Activated CD4-positive, alpha-beta memory T cell treated with anti-CD3 and anti-CD28 coated beads, Interleukin-2, amount 10 ng/mL, durations not matched to agents 7 days and 5 days (primary cell): ENCODE measurements around the gene F12. TPM values are rescaled to one million over a fixed set of nuclear protein-coding genes. Genes with fewer than 3 reads are reported as not detected.
A peak's percentile ranks its signal among the peaks of the same experiment; 100 is the strongest.
"Not testable (repeated sequence)": the region's sequence is repeated elsewhere in the genome, so short reads cannot be mapped to it uniquely, and the experiment has no call there.

Experiments used
- CTCF ChIA-PET: fragments of 350-600 bp; sonication (Branson Sonifier 250); formaldehyde crosslinking; loops from one replicate; lab custom pipeline; 2021; ENCODE audit warnings: antibody characterized with exemption, inconsistent platforms; lab: Charles Lee
- POLR2A ChIA-PET: fragments of 350-600 bp; sonication (Branson Sonifier 250); formaldehyde crosslinking; loops from one replicate; lab custom pipeline; 2021; ENCODE audit warnings: antibody characterized with exemption; lab: Charles Lee
- DNase-seq: peaks from one replicate; pipeline ENCODE4 v3.0.0-alpha.2; 2020
- H3K27ac Mint-ChIP-seq: one replicate; pipeline ENCODE4 v1.8.0; 2021; ENCODE audit warnings: mild to moderate bottlenecking, mixed read lengths
- H3K27me3 Mint-ChIP-seq: one replicate; pipeline ENCODE4 v1.8.0; 2021; ENCODE audit warnings: mixed read lengths
- H3K36me3 Mint-ChIP-seq: one replicate; pipeline ENCODE4 v1.8.0; 2021; ENCODE audit warnings: low read depth, mixed read lengths
- H3K4me1 Mint-ChIP-seq: one replicate; pipeline ENCODE4 v1.8.0; 2021; ENCODE audit warnings: mixed read lengths
- H3K4me3 Mint-ChIP-seq: one replicate; pipeline ENCODE4 v1.8.0; 2021; ENCODE audit warnings: mild to moderate bottlenecking, mixed read lengths
- H3K9me3 Mint-ChIP-seq: one replicate; pipeline ENCODE4 v1.8.0; 2021; ENCODE audit warnings: mixed read lengths
- total RNA-seq, 2 experiments: library from RNA; stranded (reverse); gene quantifications; one replicate each; pipeline ENCODE4 v1.2.3, GENCODE V29; 2021

F12 gene
- total RNA-seq, 2 experiments from 2014 or later = 1.5 to 1.6 TPM

DNA sequence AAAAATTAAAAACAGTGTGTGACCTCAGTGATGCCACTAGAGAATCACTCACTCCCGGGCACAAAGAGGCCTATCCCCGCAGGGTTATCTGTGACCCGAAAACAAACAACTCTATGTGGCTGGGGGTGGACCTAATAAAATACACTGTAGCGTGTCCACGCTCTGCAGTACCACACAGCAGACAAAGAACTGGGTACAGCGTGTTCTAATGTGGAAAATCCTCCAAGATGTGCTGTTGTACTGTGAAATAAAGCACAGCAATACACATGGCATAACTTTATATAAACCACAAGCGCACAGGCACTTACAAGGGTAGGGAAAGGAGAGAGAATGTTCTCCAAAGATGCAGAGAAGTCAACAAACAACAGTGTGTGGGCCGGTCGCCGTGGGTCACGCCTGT, 33.3 kb downstream of the F12 start:
- no peak overlapping the region for H3K27ac Mint-ChIP-seq
- no peaks in the 10 kb centered on the region for H3K9me3 Mint-ChIP-seq
- ChIA-PET CTCF (interaction anchor here (0.7 kb wide), 1 partner anchor 26 kb away, joined by 5 read pairs; no protein-coding TSS in a partner anchor), POLR2A (interaction anchor here (0.7 to 1.0 kb wide), 3 partner anchors 13 to 55 kb away, joined by 3 to 5 read pairs (median 3); no protein-coding TSS in a partner anchor)
- no peak for DNase-seq
- no peak overlapping the region for H3K4me3 Mint-ChIP-seq
- peaks cover 35% of the 10 kb centered on the region for H3K36me3 Mint-ChIP-seq
- no peaks in the 10 kb centered on the region for H3K27me3 Mint-ChIP-seq
- peaks cover 54% of the 10 kb centered on the region for H3K4me1 Mint-ChIP-seq

DNA sequence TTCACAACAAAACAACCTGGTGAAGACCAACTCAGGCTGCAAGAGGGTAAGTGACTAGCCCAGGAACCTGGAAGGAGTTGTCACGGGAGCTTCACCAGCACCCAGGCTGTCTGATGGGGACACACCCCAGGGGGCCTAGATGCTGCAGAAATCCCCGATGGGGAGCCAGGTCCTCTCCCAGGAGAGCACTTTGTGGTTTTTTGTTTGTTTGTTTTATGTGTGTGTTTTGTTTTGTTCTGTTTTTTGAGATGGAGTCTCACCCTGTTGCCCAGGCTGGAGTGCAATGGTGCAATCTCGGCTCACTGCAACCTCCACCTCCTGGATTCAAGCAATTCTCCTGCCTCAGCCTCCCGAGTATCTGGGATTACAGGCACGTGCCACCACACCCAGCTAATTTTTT, 33.8 kb downstream of the F12 start:
- H3K27ac Mint-ChIP-seq, H3K27me3 Mint-ChIP-seq, DNase-seq, H3K9me3 Mint-ChIP-seq, H3K4me3 Mint-ChIP-seq: not testable (repeated sequence)
- peaks cover 35% of the 10 kb centered on the region for H3K36me3 Mint-ChIP-seq
- peaks cover 56% of the 10 kb centered on the region for H3K4me1 Mint-ChIP-seq
- POLR2A ChIA-PET = interaction anchor here (1.0 kb wide), 1 partner anchor 14 kb away, joined by 5 read pairs; no protein-coding TSS in a partner anchor
- CTCF ChIA-PET = interaction anchor here (1.0 to 7.2 kb wide), 2 partner anchors 14 to 27 kb away, joined by 3 to 94 read pairs; no protein-coding TSS in a partner anchor

DNA sequence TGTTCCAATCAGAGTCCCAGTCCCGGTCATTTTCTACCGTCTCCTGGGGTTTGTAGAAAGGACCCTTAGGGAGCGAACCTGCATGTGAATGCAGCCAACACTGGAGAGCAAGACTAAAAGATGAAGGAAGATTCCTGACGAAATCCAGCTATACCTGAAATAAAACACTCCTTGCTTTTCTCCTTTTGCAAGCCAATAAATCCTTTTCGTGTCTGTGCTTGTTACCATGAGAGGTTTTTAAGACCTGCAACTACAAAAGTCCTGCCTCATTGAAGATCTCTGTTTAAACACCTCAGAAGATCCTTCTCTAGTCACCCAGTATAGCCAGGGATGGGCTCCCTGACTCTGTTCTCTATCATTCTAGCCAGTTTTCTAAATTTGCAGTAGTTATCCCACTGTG, 35.2 kb downstream of the F12 start:
- peak overlapping the region; percentile 45 for H3K27ac Mint-ChIP-seq
- CTCF ChIA-PET = interaction anchor here (6.3 to 7.2 kb wide), 2 partner anchors 14 to 15 kb away, joined by 47 to 94 read pairs; partner anchors contain the start of gene RGS14

DNA sequence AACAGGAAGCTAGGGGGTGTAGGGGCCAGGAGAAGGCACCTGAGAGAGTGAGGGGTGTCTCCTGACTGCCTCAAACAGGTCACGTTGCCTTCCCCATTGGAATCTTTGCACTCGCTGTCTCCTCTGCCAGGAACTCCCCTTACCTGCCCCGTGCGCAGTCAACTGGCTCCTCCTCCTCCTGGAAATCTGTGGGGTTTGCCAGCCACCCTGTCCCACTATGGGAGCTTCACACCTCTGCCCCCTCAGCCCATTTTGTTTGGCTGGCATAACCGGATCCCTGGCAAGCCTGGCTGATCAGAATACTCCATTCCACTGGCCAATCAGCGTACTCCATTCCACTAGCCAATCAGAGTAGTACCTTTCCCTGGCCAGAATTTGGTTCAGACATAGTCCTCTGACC, 35.6 kb downstream of the F12 start:
- peak overlapping the region; percentile 13 for H3K4me3 Mint-ChIP-seq
- H3K4me1 Mint-ChIP-seq = peaks cover 59% of the 10 kb centered on the region
- ChIA-PET POLR2A (interaction anchor here (1.1 to 7.2 kb wide), 7 partner anchors 9 to 72 kb away, joined by 3 to 62 read pairs (median 5); partner anchors contain the start of genes LMAN2, RGS14 and SLC34A1), CTCF (interaction anchor here (1.4 to 7.2 kb wide), 4 partner anchors 13 to 82 kb away, joined by 3 to 94 read pairs (median 28); partner anchors contain the start of gene RGS14)
- peak overlapping the region; percentile 92 for H3K27ac Mint-ChIP-seq
- H3K9me3 Mint-ChIP-seq = no peaks in the 10 kb centered on the region
- DNase-seq = no peak
- peaks cover 48% of the 10 kb centered on the region for H3K36me3 Mint-ChIP-seq
- H3K27me3 Mint-ChIP-seq = no peaks in the 10 kb centered on the region

More for the DNA sequence above, 35.2 kb downstream of the F12 start:
- peaks cover 44% of the 10 kb centered on the region for H3K36me3 Mint-ChIP-seq
- peaks cover 59% of the 10 kb centered on the region for H3K4me1 Mint-ChIP-seq
- no peaks in the 10 kb centered on the region for H3K9me3 Mint-ChIP-seq
- DNase-seq = no peak
- no peaks in the 10 kb centered on the region for H3K27me3 Mint-ChIP-seq
- POLR2A ChIA-PET = interaction anchor here (1.5 to 7.2 kb wide), 3 partner anchors 15 to 71 kb away, joined by 4 to 62 read pairs (median 9); partner anchors contain the start of gene RGS14
- peak overlapping the region; percentile 13 for H3K4me3 Mint-ChIP-seq

DNA sequence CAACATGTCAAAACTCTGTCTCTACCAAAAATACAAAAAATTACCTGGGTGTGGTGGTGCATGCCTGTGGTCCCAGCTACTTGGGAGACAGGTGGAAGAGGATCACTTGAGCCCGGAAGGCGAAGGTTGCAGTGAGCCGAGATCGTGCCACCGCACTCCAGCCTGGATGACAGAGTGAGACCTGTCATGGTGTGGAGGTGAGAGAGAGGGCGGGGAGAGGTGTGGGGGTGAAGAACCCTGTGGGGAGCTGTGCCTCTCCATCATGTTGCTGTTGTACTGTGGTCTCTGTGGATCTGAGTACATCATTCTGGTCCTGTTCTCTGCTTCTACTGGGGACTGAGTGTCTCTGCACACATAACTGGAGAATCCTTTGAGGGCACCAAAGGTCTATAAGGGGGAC, 36.5 kb downstream of the F12 start:
- peak overlapping the region; percentile 92 for H3K27ac Mint-ChIP-seq
- DNase-seq = no peak
- peaks cover 66% of the 10 kb centered on the region for H3K4me1 Mint-ChIP-seq
- H3K27me3 Mint-ChIP-seq = no peaks in the 10 kb centered on the region
- H3K4me3 Mint-ChIP-seq = peak overlapping the region; percentile 76
- H3K9me3 Mint-ChIP-seq = no peaks in the 10 kb centered on the region
- ChIA-PET CTCF (interaction anchor here (0.5 to 7.2 kb wide), 12 partner anchors 9 to 262 kb away, joined by 3 to 94 read pairs (median 4); partner anchors contain the start of genes LMAN2 and RGS14), POLR2A (interaction anchor here (1.1 to 7.2 kb wide), 14 partner anchors 9 to 126 kb away, joined by 3 to 62 read pairs (median 4); partner anchors contain the start of genes GRK6, LMAN2, RGS14 and SLC34A1)
- peaks cover 56% of the 10 kb centered on the region for H3K36me3 Mint-ChIP-seq

DNA sequence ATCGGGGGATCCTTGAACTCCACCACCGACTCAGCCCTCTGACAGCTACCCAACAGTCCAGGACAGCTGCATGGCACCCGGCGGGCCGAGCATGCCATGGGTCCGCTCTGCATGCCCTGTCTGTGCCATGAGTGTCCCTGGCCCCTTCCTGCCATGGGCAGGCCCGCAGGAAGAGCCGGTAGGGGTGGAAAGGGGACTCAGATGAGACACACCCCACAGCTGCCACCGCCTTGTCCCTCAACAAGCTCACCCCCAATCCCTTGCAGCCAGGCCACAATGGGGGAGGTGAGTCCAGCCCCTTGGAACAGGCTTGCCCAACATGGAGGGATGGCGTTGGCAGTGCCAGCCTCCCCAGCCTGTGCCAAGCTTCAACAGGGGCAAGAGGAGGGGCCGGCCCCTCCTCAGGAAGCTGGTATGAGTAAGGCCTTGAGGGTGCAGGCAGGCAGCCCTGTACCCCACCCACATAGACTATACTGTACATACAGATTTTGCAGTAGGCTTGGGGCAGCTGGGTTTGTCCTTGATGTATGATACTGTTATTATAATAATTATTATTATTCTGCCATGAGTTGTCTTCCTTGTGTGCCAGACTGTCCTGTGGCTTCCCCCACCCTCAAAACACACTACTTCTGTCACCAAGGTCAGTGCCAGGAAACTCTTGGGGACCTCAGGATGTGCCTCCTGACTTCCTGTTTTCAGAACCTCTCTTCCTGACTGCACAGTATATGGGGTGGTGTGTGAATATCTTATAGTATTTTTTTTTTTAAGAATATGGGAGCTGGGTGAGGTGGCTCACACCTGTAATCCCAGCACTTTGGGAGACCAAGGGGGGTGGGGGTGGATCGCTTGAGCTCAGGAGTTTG, 37.1 kb downstream of the F12 start:
- CTCF ChIA-PET = interaction anchor here (0.5 to 7.2 kb wide), 14 partner anchors 7 to 261 kb away, joined by 3 to 94 read pairs (median 4); partner anchors contain the start of genes LMAN2 and RGS14
- Mint-ChIP-seq H3K4me3 (peak overlapping the region; percentile 76), H3K27ac (peak overlapping the region; percentile 92), H3K9me3 (no peaks in the 10 kb centered on the region), H3K4me1 (peaks cover 66% of the 10 kb centered on the region), H3K36me3 (peaks cover 59% of the 10 kb centered on the region), H3K27me3 (no peaks in the 10 kb centered on the region)
- POLR2A ChIA-PET = interaction anchor here (0.8 to 7.2 kb wide), 17 partner anchors 12 to 127 kb away, joined by 3 to 62 read pairs (median 5); partner anchors contain the start of genes GRK6, LMAN2, PRELID1 and RAB24
- DNase-seq = peak; percentile 61

DNA sequence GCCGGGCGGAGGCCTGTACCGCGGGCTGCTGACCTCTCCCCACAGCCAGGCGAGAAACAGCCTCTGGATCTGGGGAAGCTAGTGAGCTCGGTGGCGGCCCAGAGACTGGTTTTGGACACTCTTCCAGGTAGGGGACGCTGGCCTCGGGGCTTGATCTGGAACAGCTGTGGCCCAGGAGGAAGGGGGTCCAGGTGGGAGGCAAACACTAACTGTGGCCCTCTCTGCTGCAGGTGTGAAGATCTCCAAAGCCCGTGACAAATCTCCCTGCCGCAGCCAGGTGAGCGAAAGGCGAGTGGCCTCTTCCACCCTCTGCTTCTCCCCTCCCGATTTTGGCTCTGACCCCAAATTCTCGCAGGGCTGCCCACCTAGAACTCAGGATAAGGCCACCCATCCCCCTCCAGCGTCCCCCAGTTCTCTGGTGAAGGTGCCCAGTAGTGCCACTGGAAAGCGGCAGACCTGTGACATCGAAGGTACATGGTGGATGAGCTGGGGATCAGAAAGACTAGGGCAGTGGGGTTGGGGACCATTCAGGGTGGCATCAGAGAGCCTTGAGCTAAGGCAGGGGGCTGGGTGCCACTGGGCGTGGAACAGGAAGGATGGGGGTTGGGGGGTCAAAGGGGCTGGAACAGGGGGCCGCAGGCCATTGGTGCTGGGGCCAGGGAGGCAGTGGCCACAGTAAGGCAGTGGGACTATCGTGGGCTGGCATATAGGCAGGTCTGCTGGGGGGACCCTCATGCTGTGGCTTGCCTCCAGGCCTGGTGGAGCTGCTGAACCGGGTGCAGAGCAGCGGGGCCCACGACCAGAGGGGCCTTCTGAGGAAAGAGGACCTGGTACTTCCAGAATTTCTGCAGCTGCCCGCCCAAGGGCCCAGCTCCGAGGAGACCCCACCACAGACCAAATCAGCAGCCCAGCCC, 38.0 kb downstream of the F12 start:
- H3K4me1 Mint-ChIP-seq = peaks cover 68% of the 10 kb centered on the region
- H3K27ac Mint-ChIP-seq = peak overlapping the region; percentile 92
- H3K36me3 Mint-ChIP-seq = peaks cover 65% of the 10 kb centered on the region
- POLR2A ChIA-PET = interaction anchor here (0.9 to 7.2 kb wide), 14 partner anchors 8 to 100 kb away, joined by 3 to 62 read pairs (median 6); partner anchors contain the start of genes GRK6, LMAN2 and RGS14
- H3K4me3 Mint-ChIP-seq = peak overlapping the region; percentile 76
- H3K27me3 Mint-ChIP-seq = no peaks in the 10 kb centered on the region
- no peak for DNase-seq
- no peaks in the 10 kb centered on the region for H3K9me3 Mint-ChIP-seq
- CTCF ChIA-PET = interaction anchor here (0.8 to 7.2 kb wide), 10 partner anchors 8 to 84 kb away, joined by 3 to 94 read pairs (median 4); partner anchors contain the start of gene RGS14

DNA sequence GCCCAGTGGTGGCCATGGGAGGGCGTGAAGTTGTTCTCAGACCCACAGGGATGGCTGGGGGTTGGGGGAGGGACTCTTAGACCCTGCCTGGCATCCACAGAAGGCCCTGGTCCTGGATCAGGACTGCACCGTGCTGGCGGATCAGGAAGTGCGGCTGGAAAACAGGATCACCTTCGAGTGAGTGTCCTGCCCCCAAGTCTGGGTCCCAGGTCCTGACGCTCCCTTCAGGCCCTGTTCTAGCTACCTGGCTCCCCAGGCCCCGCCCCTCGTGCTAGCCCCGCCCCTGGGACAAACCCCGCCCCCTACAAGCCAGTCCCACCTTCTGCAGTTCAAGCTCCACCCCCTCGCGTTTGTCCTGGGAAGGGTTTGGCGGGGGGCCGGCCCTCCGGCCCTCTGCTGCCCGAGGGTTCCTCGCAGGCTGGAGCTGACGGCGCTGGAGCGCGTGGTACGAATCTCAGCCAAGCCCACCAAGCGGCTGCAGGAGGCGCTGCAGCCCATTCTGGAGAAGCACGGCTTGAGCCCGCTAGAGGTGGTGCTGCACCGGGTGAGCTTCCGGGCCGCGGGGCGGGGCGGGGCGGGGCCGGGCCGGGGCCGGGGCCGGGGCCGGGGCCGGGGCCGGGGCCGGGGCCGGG, 38.8 kb downstream of the F12 start:
- Mint-ChIP-seq H3K9me3 (no peaks in the 10 kb centered on the region), H3K27me3 (no peaks in the 10 kb centered on the region), H3K27ac (peak overlapping the region; percentile 56), H3K4me1 (peaks cover 70% of the 10 kb centered on the region), H3K4me3 (peak overlapping the region; percentile 72), H3K36me3 (peaks cover 71% of the 10 kb centered on the region)
- POLR2A ChIA-PET = interaction anchor here (0.6 to 7.2 kb wide), 12 partner anchors 9 to 85 kb away, joined by 3 to 62 read pairs (median 5); partner anchors contain the start of genes LMAN2, MXD3 and RGS14
- DNase-seq = peak; percentile 79
- CTCF ChIA-PET = interaction anchor here (1.2 to 7.2 kb wide), 6 partner anchors 8 to 85 kb away, joined by 3 to 94 read pairs (median 16); partner anchors contain the start of gene RGS14

DNA sequence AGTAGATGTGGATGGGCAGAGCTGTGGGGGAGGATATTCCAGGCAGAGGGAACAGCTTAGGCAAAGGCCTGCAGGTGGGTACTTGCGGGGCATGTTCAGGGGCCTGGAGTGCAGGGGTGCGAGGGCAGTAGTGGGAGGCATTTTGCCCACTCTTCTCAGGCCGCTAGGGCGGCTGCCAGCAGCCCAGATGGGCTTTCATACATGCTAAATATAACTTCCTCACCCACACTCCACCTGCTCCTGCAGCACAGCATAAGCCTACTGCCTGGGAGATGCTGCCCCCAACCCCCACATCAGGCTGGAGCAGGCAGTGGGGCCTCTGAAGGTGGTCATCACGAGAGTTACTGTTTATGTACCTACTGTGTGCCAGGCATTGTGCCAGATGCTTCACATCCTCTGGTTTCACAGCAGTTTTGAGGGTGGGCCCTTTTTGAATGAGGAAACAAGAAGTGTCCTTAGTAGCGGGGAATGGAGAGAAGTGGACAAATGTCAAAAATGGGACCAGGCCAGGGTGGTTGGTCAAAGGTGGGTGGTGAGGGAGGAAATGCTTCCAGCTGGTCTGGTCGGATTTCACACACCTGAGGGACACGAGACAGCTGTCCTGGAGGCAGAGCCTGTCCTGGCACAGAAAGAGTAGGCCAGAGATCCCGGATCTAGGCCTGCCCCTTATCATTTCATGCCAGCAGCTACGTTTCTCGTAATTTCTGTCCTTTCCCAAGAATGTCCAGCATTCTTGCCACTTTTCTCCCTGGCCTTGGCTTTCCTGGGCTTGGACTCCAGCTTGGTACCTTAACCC, 39.5 kb downstream of the F12 start:
- H3K27ac Mint-ChIP-seq = peak overlapping the region; percentile 21
- CTCF ChIA-PET = interaction anchor here (0.9 to 7.2 kb wide), 17 partner anchors 8 to 131 kb away, joined by 3 to 94 read pairs (median 6); partner anchors contain the start of genes LMAN2, RGS14 and SLC34A1
- H3K4me3 Mint-ChIP-seq = no peak overlapping the region

DNA sequence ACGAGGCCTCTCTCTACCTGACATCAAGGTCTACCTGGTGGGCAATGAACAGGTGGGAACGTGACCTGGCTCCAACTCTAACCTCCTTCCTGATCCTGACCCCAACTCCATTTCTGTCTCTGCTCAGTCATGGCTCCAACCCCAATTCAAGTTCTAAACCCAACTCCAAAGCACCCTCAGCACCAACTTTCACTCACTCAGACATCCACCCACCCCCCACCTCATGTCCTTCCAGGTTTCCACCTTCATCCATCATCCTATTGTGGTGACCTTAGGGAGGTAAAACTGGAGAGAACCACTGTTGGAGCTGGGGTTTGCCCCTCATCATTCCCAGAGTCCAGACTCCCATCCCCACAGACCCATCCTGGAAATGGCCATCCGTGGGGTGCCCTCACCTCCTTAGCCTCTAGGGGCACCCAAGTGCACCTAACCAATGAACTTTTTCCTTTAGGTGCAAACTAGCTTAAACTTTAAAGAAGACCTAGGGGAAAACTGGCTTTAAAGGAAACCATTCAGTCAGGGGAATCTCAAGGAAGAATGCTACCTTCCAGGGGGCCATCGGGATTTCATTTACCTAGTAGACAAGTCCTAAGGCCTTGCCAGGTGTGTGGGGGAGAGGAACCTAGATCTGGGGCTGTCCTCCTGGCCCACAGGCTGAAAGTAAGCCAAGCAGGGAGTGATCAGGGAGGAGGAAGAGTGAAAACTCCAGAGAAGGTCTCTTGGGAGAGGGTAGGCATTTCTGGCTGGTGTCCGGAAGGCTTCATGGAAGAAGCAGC, 40.3 kb downstream of the F12 start:
- Mint-ChIP-seq H3K4me3 (no peak overlapping the region), H3K36me3 (peaks cover 71% of the 10 kb centered on the region), H3K27me3 (no peaks in the 10 kb centered on the region), H3K9me3 (no peaks in the 10 kb centered on the region), H3K4me1 (peaks cover 73% of the 10 kb centered on the region), H3K27ac (peak overlapping the region; percentile 21)
- DNase-seq = no peak
- ChIA-PET CTCF (interaction anchor here (0.6 to 7.2 kb wide), 18 partner anchors 9 to 132 kb away, joined by 3 to 94 read pairs (median 6); partner anchors contain the start of genes LMAN2, RGS14 and SLC34A1), POLR2A (interaction anchor here (0.6 to 7.2 kb wide), 7 partner anchors 10 to 79 kb away, joined by 3 to 62 read pairs (median 4); partner anchors contain the start of genes LMAN2 and RGS14)

More for the DNA sequence above, 39.5 kb downstream of the F12 start:
- peaks cover 69% of the 10 kb centered on the region for H3K36me3 Mint-ChIP-seq
- DNase-seq = no peak
- H3K9me3 Mint-ChIP-seq = no peaks in the 10 kb centered on the region
- no peaks in the 10 kb centered on the region for H3K27me3 Mint-ChIP-seq
- POLR2A ChIA-PET = interaction anchor here (0.6 to 7.2 kb wide), 15 partner anchors 9 to 86 kb away, joined by 3 to 62 read pairs (median 4); partner anchors contain the start of genes LMAN2, MXD3 and RGS14
- H3K4me1 Mint-ChIP-seq = peaks cover 71% of the 10 kb centered on the region
